Cardiac fibroblast (primary cell): ENCODE data around the gene HPSE2.

ENCODE experiments used
- DNase-seq, 2 donors: peaks; one replicate each; pipeline versions ENCODE4 v3.0.0 to v3.0.0-alpha.2; 2010; ENCODE audit warnings: low read depth in 2 of 2
- H3K4me3 ChIP-seq, 2 donors: replicated peaks in 1 of 2; 1 replicate in 1 of 2; 2 replicates in 1 of 2; pipeline ENCODE4 v1.5.1; 2011; ENCODE audit warnings: low read depth in 2 of 2, low read length in 2 of 2, mild to moderate bottlenecking in 2 of 2, moderate library complexity in 1 of 2
- TF ChIP-seq, protein P1 (sequence below): IDR thresholded peaks from one replicate; pipeline ENCODE4 v1.5.1; 2011; ENCODE audit warnings: low read depth, mild to moderate bottlenecking, low read length, inconsistent platforms

The HPSE2 gene

DNA sequence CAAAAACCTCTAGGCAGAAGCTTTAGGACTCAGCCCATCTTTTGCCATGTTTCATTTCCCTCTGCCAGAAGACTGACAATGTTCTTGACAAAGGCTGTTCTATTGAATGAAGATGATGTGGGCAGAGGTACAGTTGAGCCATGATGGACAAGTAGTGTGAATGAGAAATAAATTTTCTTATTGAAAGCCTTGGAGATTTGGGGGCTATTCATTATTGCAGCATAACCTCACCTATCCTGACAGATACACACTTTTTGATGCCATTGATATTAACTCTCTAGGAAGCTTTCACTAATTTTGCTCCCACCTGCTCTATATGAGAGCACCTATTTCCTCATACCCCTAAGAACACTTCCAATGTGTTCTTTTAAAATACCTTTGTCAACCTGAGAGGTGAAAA is 752.0 kb downstream of the HPSE2 start:
- H3K4me3 ChIP-seq: no peak overlapping the region
- TF ChIP-seq, protein P1, sequence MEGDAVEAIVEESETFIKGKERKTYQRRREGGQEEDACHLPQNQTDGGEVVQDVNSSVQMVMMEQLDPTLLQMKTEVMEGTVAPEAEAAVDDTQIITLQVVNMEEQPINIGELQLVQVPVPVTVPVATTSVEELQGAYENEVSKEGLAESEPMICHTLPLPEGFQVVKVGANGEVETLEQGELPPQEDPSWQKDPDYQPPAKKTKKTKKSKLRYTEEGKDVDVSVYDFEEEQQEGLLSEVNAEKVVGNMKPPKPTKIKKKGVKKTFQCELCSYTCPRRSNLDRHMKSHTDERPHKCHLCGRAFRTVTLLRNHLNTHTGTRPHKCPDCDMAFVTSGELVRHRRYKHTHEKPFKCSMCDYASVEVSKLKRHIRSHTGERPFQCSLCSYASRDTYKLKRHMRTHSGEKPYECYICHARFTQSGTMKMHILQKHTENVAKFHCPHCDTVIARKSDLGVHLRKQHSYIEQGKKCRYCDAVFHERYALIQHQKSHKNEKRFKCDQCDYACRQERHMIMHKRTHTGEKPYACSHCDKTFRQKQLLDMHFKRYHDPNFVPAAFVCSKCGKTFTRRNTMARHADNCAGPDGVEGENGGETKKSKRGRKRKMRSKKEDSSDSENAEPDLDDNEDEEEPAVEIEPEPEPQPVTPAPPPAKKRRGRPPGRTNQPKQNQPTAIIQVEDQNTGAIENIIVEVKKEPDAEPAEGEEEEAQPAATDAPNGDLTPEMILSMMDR: no peak
- DNase-seq: no peak

DNA sequence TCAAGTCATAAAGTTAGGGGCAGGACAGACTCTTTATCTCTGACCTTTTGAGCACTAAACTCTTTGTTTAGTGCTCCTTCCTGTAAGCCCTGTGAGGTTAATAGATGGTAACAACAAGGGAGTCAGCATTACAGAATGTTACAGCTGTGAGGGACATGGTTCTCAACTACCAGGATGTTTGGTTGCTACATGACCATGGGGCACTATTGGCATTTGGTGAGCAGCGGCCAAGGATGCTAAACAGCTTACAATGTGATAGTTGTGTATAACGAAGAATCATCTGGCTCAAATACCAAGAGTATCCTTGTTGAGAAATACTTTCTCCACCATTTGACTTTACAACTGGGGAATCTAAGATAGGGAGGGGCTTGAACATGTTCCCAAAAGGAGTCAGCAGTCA is 753.6 kb downstream of the HPSE2 start:
- H3K4me3 ChIP-seq: no peak overlapping the region
- TF ChIP-seq, protein P1: no peak
- no peak for DNase-seq

DNA sequence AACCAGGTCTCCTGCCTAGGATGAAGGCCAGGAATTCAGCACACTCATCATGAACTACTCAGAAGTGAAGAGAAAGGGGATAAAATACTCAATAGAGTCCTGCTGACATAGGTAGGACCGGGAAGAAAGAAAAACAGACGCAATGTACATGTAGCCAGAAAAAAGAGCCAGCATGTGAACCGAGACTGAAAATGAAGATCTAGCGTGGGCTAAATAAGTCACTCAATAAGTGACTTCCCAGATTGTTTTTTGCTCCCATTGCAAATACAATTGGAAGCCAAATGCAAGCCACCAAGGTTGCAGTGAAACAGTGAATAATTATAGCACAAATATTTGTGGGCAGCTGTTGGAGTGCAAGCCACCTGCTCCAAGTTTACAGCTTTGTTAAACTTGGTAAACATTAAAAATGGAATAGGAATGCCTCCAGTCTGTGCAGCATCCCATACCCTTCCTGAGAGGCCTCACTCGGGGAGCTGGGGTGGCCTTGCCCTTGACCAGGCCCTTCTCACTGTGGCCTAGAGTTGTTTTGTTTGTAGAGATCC is 754.2 kb downstream of the HPSE2 start:
- no peak overlapping the region for H3K4me3 ChIP-seq
- no peak for DNase-seq
- TF ChIP-seq, protein P1: no peak

DNA sequence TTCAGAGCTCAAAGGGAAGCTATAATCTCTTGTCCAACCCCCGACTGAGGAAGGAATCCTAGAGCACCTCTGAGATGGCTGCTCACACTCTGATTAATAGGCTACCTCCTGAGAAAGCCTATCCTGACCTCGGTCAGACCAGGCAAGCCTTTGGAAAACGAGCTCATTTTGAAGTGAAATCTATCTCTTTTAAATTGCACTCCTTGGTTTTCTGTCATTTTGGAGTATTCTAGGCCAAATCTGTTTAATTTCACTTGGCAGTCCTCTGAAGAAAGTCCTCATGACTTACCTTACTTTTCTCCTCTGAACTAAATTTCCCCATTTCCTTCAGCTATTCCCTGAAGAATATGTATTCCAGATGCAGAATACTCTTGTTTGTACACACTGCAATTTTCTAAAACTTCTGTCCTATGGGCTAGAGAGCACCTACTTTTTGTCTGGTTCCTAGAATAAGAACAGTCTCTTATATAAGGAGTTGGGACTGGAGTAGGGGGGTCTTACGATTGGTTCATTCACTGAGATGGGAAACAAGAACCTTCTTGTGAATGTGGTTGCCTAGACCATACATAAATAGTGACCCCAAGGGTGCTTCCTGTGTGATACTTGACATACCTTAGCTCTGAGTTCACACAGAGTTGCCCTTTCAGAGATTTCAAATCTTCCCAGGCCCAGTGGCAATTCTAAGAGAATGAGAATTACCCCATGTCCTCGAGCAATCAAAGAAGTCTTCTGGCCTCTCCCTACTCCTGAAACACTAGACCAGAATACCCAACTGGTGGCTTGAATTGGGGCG is 757.0 kb downstream of the HPSE2 start:
- TF ChIP-seq, protein P1: no peak
- DNase-seq: peak in 1 of 2 donors; percentile 7
- H3K4me3 ChIP-seq: no peak overlapping the region

DNA sequence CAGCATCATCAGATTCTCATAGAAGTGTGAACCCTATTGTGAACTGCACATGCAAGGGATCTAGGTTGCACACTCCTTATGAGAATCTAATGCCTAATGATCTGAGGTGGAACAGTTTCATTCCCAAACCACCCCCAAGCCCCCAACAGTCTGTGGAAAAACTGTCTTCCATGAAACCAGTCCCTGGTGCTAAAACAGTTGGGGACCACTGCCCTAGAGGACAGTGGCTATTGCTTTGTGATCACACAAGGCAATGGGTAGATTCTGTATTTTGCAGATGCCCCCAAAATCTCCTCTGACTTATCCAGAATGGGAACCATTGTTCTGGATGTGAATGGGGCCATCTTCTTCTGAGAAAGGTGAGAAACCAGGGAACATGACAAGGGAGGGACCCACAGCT is 757.8 kb downstream of the HPSE2 start:
- DNase-seq: no peak
- no peak overlapping the region for H3K4me3 ChIP-seq

DNA sequence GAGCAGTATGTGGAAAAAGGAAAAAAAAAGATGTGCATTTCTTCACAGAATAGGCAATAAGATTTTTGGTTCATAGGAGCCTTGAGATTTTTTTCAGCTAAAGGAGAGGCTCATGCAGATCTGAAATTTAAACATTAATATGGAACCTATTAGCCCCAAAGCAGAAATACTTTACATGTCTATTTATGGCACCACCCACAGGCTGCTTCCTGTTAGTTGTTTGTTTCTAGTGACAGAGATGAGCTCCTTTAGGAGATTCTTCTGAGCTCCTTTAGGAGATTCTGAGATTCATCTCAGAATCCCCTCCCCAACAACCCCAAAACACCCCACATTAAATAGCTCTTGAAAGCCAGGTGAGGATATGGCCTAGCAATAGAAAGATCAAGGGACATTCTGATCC is 761.0 kb downstream of the HPSE2 start:
- no peak overlapping the region for H3K4me3 ChIP-seq
- no peak for DNase-seq
- TF ChIP-seq, protein P1: no peak

More for the DNA sequence above, 757.8 kb downstream of the HPSE2 start:
- TF ChIP-seq, protein P1: no peak
